GM12874 (cell line): Measurements from ENCODE around the gene LCN9.

ENCODE experiments used
- CTCF ChIP-seq: IDR thresholded peaks from 2 replicates; pipeline ENCODE4 v1.5.1; 2011; ENCODE audit warnings: low read depth, mild to moderate bottlenecking, control low read depth, low read length, moderate library complexity; ENCODE audit not compliant: insufficient read depth

LCN9 gene

GRCh38 chr9:135639196-135639595, 23.9 kb upstream of the LCN9 start, which contains the start of gene GLT6D1:
TSS of gene GLT6D1 (minus strand) at chr9:135639540. CDS start at chr9:135639187, 353 bp downstream.
- TF ChIP-seq CTCF: no peak

GRCh38 chr9:135641047-135641446, 22.1 kb upstream of the LCN9 start:
- TF ChIP-seq CTCF: no peak

- TF ChIP-seq CTCF: no peak
These were observed 21.4 kb upstream of the LCN9 start for GRCh38 chr9:135641745-135642144.

GRCh38 chr9:135644631-135645218, 18.4 kb upstream of the LCN9 start:
- TF ChIP-seq CTCF: no peak

GRCh38 chr9:135647884-135648283, 15.2 kb upstream of the LCN9 start:
- TF ChIP-seq CTCF: no peak

- TF ChIP-seq CTCF: no peak
These were observed 14.4 kb upstream of the LCN9 start for GRCh38 chr9:135648494-135649410.

- TF ChIP-seq CTCF: no peak
These were observed 13.6 kb upstream of the LCN9 start for GRCh38 chr9:135649508-135649907.
